Stomach (tissue), 9 donors: Measurements from ENCODE around the gene TENT5C. TPM values are rescaled to one million over a fixed set of nuclear protein-coding genes. Genes with fewer than 3 reads are reported as not detected.

ENCODE experiments used
- DNase-seq, 2 donors: peaks; one replicate each; pipeline versions ENCODE4 v3.0.0 to v3.0.0-alpha.2; 2013 to 2019
- H3K27ac ChIP-seq, 5 donors: fragments of 200-600 bp in 4 of 5; sonication (generic) in 4 of 5; one replicate each; pipeline ENCODE4 v1.5.1; 2013 to 2019; ENCODE audit warnings: mild to moderate bottlenecking in 1 of 5, moderate library complexity in 1 of 5
- H3K27me3 ChIP-seq, 3 donors: fragments of 200-600 bp; sonication (generic); one replicate each; pipeline ENCODE4 v1.5.1; 2017 to 2019; ENCODE audit warnings: mixed run types in 1 of 3
- H3K36me3 ChIP-seq, 4 donors: fragments of 200-600 bp; sonication (generic); 1 replicate in 3 of 4; 2 replicates in 1 of 4; pipeline ENCODE4 v1.5.1; 2016 to 2019
- H3K4me1 ChIP-seq, 4 donors: fragments of 200-600 bp; sonication (generic); one replicate each; pipeline ENCODE4 v1.5.1; 2016 to 2019
- H3K4me3 ChIP-seq, 4 donors: fragments of 200-600 bp; sonication (generic) in 3 of 4; one replicate each; pipeline ENCODE4 v1.5.1; 2016 to 2019; ENCODE audit warnings: mild to moderate bottlenecking in 1 of 4
- H3K9me3 ChIP-seq, 4 donors: fragments of 200-600 bp; sonication (generic); one replicate each; pipeline ENCODE4 v1.5.1; 2016 to 2019
- CTCF ChIP-seq, 7 experiments: fragments of 450-650 bp in 4 of 7; fragments of 200-600 bp in 3 of 7; sonication (generic) in 3 of 7; IDR thresholded peaks; one replicate each; pipeline ENCODE4 v1.5.1; 2016 to 2019; ENCODE audit warnings: antibody characterized with exemption in 7 of 7, control low read depth in 2 of 7, mild to moderate bottlenecking in 1 of 7
- EP300 ChIP-seq: sonication (generic); formaldehyde crosslinking; IDR thresholded peaks from one replicate; pipeline ENCODE4 v1.6.1; 2017; ENCODE audit warnings: antibody characterized with exemption
- POLR2A ChIP-seq, 4 donors: fragments of 450-650 bp; IDR thresholded peaks; one replicate each; pipeline ENCODE4 v1.6.1; 2016; ENCODE audit warnings: antibody characterized with exemption in 4 of 4, control low read depth in 2 of 4, mild to moderate bottlenecking in 1 of 4, moderate library complexity in 1 of 4
- POLR2AphosphoS5 ChIP-seq, 3 donors: sonication (generic); formaldehyde crosslinking; IDR thresholded peaks; one replicate each; pipeline ENCODE4 v1.6.1; 2016; ENCODE audit warnings: antibody characterized with exemption in 3 of 3
- WGBS, 5 donors: extraction: QIAGEN DNeasy Blood & Tissue Kit in 3 of 5; methylation state at CpG; one replicate each; pipeline versions ENCODE4 v1.1.5 to v1.1.7; 2013 to 2018; 5-methylcytosine and 5-hydroxymethylcytosine counted together
- intact Hi-C: fragments of 100-400 bp; cut with DNase I; formaldehyde crosslinking; loops from one replicate; pipeline ENCODE4 v1.15.1; 2023; ENCODE audit warnings: low total_unique reads
- polyA plus RNA-seq, 3 donors: library from polyadenylated mRNA; stranded (reverse); fragments of 200-250 nt; gene quantifications; one replicate each; pipeline ENCODE4 v1.2.3, GENCODE V29; 2013
- total RNA-seq, 5 donors: library from RNA; depleted of rRNA; stranded (reverse); fragments of >200 nt; gene quantifications; one replicate each; pipeline versions ENCODE4 v1.1.0 to v1.2.3, GENCODE V29; 2014 to 2016
- donor health status: healthy with polysubstance abuse.
- donor health status: Bipolar disorder and iron deficiency.
- donor health status: healthy.

The TENT5C gene
- total and polyA plus RNA-seq, 8 donors: 6.0 to 28.1 (median 11.4) TPM

DNA sequence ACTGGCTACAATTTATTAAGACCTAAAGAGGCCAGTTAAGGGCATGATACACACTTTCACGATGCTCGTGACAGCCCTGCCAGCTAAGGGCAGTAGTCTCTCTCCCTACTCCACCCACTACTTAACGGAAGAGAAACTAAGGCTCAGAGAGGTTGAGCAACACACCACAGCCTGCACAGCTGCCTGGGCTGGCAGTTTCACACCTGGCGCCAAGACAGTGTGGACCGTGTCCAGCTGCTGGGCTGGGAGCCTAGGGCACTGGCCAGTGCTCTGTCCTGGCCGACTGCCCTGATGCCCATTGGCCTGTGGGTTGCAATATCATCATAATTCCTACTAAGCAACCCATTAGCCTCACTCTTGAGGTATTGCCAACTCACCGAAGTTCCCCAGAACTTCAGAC lies 27.6 kb downstream of the TENT5C start:
- WGBS, 5 donors: 19 to 47% (median 37%) methylated on average over 6 to 7 of the region's 7 CpGs
- H3K27me3 ChIP-seq: no peaks in the 10 kb centered on the region
- intact Hi-C loops: no loop called here
- no peak overlapping the region for H3K4me3 ChIP-seq
- H3K36me3 ChIP-seq: no peaks in the 10 kb centered on the region
- no peaks in the 10 kb centered on the region for H3K9me3 ChIP-seq
- H3K4me1 ChIP-seq: peaks cover 37 to 61% (median 51%) of the 10 kb centered on the region in 4 donors
- no peak for TF ChIP-seq POLR2A (IDR thresholded peaks at IDR 0.05)
- no peak for TF ChIP-seq CTCF (IDR thresholded peaks at IDR 0.05)
- TF ChIP-seq POLR2AphosphoS5 (IDR thresholded peaks at IDR 0.05): no peak
- no peak for TF ChIP-seq EP300
- peak in 1 of 2 donors; percentile 68 for DNase-seq
- H3K27ac ChIP-seq: peak overlapping the region; percentile 15 to 70 (median 57)

DNA sequence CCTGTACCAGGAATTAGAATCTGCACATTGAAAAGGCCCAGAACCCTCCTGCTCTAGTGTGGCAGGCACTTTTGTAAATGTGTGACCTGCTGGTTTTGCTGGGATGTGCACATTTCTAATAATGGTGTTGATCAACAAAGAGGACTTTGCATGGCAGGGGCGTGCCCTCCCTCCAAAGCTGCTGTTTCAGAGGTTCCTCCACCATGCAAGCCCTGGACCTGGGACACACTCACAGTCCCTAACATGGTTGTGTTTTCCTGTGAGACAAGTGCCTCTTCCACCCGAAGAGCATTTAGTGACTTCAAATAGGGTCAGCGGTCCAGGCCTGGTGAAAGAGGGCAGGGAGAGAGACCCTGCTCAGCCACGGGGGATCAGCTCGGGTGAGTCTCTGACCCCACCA lies 28.1 kb downstream of the TENT5C start:
- no peaks in the 10 kb centered on the region for H3K27me3 ChIP-seq
- no peak overlapping the region for H3K4me3 ChIP-seq
- H3K27ac ChIP-seq: peak overlapping the region in 1 of 5 donors; percentile 64
- H3K36me3 ChIP-seq: no peaks in the 10 kb centered on the region
- intact Hi-C loops: no loop called here
- no peak for DNase-seq
- no peaks in the 10 kb centered on the region for H3K9me3 ChIP-seq
- peaks cover 37 to 56% (median 47%) of the 10 kb centered on the region in 4 donors for H3K4me1 ChIP-seq
- TF ChIP-seq POLR2AphosphoS5 (IDR thresholded peaks at IDR 0.05) (no peak), POLR2A (IDR thresholded peaks at IDR 0.05) (no peak), CTCF (IDR thresholded peaks at IDR 0.05) (no peak), EP300 (no peak)
- 80 to 91% (median 83%) methylated on average over 1 to 5 of the region's 5 CpGs for WGBS, 5 donors

DNA sequence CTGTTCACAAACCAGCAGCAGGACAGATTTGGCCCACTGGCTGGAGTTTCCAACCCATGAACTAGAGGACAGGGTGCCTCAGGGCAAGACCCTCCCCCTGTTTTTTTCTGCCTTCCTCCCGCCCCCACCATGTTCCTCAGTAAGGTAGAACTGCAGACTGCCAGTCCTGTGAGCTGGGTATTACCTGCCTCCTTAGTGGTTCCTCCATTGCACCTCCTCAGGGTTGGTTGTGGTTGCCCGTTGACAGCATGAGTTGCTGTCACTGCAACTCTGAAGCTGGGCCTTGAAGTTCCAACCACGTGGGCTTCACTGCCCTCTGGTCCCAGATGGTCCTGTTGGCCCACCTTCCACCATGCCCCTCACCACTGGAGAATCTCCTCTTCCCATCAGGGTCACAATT lies 28.8 kb downstream of the TENT5C start:
- Histone ChIP-seq H3K4me3 (no peak overlapping the region), H3K27me3 (no peaks in the 10 kb centered on the region), H3K36me3 (no peaks in the 10 kb centered on the region), H3K9me3 (no peaks in the 10 kb centered on the region), H3K27ac (no peak overlapping the region), H3K4me1 (peaks cover 37 to 49% (median 43%) of the 10 kb centered on the region in 4 donors)
- 79 to 91% (median 90%) methylated on average over 3 of the region's 3 CpGs for WGBS, 5 donors
- TF ChIP-seq EP300: no peak
- no peak for TF ChIP-seq POLR2A (IDR thresholded peaks at IDR 0.05)
- no peak for TF ChIP-seq CTCF (IDR thresholded peaks at IDR 0.05)
- no peak for TF ChIP-seq POLR2AphosphoS5 (IDR thresholded peaks at IDR 0.05)
- DNase-seq: no peak
- intact Hi-C loops: no loop called here

GRCh38 chr1:117635805-117636204 lies 30.0 kb downstream of the TENT5C start:
- TF ChIP-seq CTCF (IDR thresholded peaks at IDR 0.05): no peak
- TF ChIP-seq POLR2AphosphoS5 (IDR thresholded peaks at IDR 0.05): no peak
- TF ChIP-seq POLR2A (IDR thresholded peaks at IDR 0.05): no peak
- TF ChIP-seq EP300: no peak
- intact Hi-C loops: no loop called here

More at GRCh38 chr1:117635805-117636204, 30.0 kb downstream of the TENT5C start:
- WGBS, 5 donors: 78 to 83% (median 82%) methylated on average over 3 of the region's 3 CpGs
- Histone ChIP-seq H3K4me1 (peaks cover 29 to 37% (median 33%) of the 10 kb centered on the region in 4 donors), H3K27me3 (no peaks in the 10 kb centered on the region), H3K27ac (no peak overlapping the region), H3K4me3 (no peak overlapping the region), H3K36me3 (no peaks in the 10 kb centered on the region), H3K9me3 (no peaks in the 10 kb centered on the region)
- no peak for DNase-seq
